HG03095 (cell line): Measurements from ENCODE around the gene TRIM25.
A peak's percentile ranks its signal among the peaks of the same experiment; 100 is the strongest.
"Not testable (repeated sequence)": the region's sequence is repeated elsewhere in the genome, so short reads cannot be mapped to it uniquely, and the experiment has no call there.

Experiments
- ATAC-seq: cut with Tn5 transposase; IDR thresholded peaks from one replicate; pipeline ENCODE4 v1.9.1; 2021; ENCODE audit warnings: moderate library complexity; ENCODE audit not compliant: unreplicated experiment

The TRIM25 gene

GRCh38 chr17:56913867-56914580 is at the start of gene TRIM25:
TSS of gene TRIM25 (minus strand) at chr17:56914049. CDS start at chr17:56913988, 61 bp downstream.
- peak; percentile 56 for ATAC-seq

GRCh38 chr17:56960596-56961538 is 47.0 kb upstream of the TRIM25 start, which contains the start of gene COIL:
TSS of gene COIL (minus strand) at chr17:56961050. CDS start at chr17:56961019, 31 bp downstream.
- peak; percentile 91 for ATAC-seq

GRCh38 chr17:56956992-56957391 is 43.1 kb upstream of the TRIM25 start:
- ATAC-seq: no peak

GRCh38 chr17:56949595-56949994 is 35.7 kb upstream of the TRIM25 start:
- no peak for ATAC-seq

- ATAC-seq: no peak
Observed at GRCh38 chr17:56948491-56948890, 34.6 kb upstream of the TRIM25 start.

GRCh38 chr17:56947741-56948140 is 33.9 kb upstream of the TRIM25 start:
- no peak for ATAC-seq

GRCh38 chr17:56945938-56946505 is 32.2 kb upstream of the TRIM25 start:
- ATAC-seq: no peak

- ATAC-seq: no peak
Observed at GRCh38 chr17:56943505-56944125, 29.8 kb upstream of the TRIM25 start.

GRCh38 chr17:56939869-56940484 is 26.1 kb upstream of the TRIM25 start:
- ATAC-seq: no peak

- ATAC-seq: not testable (repeated sequence)
Observed at GRCh38 chr17:56938206-56938605, 24.4 kb upstream of the TRIM25 start.

GRCh38 chr17:56937687-56938086 is 23.8 kb upstream of the TRIM25 start:
- no peak for ATAC-seq

GRCh38 chr17:56936697-56937322 is 23.0 kb upstream of the TRIM25 start:
- ATAC-seq: no peak

GRCh38 chr17:56935461-56935860 is 21.6 kb upstream of the TRIM25 start:
- ATAC-seq: no peak

- ATAC-seq: no peak
Observed at GRCh38 chr17:56934280-56934679, 20.4 kb upstream of the TRIM25 start.

- no peak for ATAC-seq
Observed at GRCh38 chr17:56933868-56934267, 20.0 kb upstream of the TRIM25 start.

GRCh38 chr17:56933151-56933745 is 19.4 kb upstream of the TRIM25 start:
- no peak for ATAC-seq

GRCh38 chr17:56930739-56931337 is 17.0 kb upstream of the TRIM25 start:
- ATAC-seq: no peak

GRCh38 chr17:56929362-56929969 is 15.6 kb upstream of the TRIM25 start:
- no peak for ATAC-seq

GRCh38 chr17:56928586-56928985 is 14.7 kb upstream of the TRIM25 start:
- ATAC-seq: no peak
